ENCODE measurements around the gene TEDC2. TPM values are rescaled to one million over a fixed set of nuclear protein-coding genes. Genes with fewer than 3 reads are reported as not detected.

The TEDC2 gene
- total RNA-seq, 4 donors from 2014 or later: 0.44 to 1.7 (median 0.51) TPM; not detected in 1

DNA sequence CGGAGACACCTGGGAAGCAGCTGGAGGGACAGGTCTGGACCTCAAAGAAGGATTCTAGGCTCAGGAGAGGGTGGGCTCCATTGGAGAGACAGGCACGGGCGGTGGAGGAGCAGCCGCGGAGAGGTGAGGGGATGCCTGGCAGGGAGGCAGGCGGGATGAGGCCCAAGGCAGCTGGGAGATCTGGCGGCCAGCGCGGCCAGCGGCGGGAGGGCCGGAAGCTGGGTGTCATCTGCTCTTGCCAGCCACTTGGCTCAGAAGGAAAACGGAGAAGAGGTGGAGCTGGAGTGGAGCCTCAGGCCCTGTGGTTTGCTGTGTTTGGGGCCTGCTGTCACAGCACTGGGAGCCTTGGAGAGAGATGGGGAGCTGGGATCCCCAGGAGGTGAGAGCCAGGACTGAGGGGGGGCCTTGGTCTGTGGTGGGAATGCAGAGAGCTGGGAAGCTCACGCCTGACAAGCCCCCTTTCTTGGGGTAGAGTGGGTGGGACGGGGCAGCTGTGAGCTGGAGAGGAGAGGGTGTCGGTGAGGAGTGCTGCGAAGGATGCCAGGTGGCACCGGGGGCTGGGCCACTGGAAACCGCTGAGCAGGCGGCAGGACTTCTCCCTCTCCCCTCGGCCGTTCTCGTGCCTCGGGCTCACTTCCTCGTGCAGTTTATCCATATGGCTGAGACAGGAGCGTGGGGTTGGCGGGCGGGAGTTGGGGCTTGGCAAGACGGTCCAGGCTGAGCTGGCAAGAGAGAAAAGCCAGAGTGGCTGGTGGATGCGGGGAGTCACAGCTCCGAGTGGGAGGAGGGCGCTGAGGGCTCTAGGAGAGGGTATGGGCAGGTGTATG, 23.0 kb downstream of the TEDC2 start:
- TF ChIP-seq, protein P1, sequence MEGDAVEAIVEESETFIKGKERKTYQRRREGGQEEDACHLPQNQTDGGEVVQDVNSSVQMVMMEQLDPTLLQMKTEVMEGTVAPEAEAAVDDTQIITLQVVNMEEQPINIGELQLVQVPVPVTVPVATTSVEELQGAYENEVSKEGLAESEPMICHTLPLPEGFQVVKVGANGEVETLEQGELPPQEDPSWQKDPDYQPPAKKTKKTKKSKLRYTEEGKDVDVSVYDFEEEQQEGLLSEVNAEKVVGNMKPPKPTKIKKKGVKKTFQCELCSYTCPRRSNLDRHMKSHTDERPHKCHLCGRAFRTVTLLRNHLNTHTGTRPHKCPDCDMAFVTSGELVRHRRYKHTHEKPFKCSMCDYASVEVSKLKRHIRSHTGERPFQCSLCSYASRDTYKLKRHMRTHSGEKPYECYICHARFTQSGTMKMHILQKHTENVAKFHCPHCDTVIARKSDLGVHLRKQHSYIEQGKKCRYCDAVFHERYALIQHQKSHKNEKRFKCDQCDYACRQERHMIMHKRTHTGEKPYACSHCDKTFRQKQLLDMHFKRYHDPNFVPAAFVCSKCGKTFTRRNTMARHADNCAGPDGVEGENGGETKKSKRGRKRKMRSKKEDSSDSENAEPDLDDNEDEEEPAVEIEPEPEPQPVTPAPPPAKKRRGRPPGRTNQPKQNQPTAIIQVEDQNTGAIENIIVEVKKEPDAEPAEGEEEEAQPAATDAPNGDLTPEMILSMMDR (IDR thresholded peaks at IDR 0.05; ENCODE audit: low read depth): no peak

DNA sequence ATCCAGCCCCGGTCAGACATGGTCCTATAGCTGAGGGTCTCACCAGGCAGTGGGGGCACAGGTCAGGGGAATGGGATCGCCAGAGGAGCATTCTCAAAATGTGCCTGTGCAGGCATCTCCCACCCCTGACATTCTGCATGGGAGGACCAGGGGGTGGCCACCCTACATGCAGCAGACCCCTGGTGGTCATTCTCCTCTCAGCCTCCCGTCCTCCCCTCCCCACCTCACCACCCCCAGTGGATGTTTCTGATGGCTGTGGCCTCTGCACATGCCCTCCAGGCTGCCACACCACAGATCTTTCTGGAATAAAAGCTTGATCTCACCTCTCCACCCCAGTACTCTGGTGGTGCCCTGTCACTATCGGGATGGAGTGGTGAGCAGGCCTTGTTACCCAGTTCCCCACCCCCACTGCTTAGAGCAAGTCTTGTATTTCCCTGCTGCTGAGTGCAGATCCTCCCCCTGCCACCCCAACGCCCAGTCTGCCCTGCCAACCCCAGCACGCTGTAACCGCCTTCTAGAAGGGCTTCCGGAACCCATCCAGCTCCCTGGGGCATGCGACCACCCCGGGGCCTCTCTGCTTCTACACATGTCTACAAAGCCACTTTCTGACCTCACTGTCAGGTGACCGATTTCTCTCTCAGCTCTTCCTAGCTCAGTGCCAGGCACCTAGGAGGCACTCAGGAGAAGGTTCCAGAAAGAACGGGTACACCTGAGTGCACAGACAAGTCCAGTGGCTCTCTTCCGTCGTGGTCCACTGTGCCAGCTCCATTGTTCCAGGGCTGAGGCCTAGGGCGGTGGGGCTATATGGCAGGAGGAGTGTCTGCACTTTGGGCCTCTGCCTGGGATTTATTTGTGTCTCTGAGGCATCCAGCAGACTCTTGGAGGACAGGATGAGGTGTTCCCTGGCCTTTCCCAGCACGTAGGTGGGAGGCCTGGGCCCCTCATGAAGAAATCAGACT, 24.3 kb downstream of the TEDC2 start:
- TF ChIP-seq, protein P1 (IDR thresholded peaks at IDR 0.05; ENCODE audit: low read depth): no peak

GRCh38 chr16:2484898-2485508, 25.1 kb downstream of the TEDC2 start:
- TF ChIP-seq, protein P1 (IDR thresholded peaks at IDR 0.05; ENCODE audit: low read depth): no peak

- TF ChIP-seq, protein P1 (IDR thresholded peaks at IDR 0.05; ENCODE audit: low read depth): no peak
These were observed 26.1 kb downstream of the TEDC2 start for GRCh38 chr16:2485811-2486507.

- TF ChIP-seq, protein P1 (IDR thresholded peaks at IDR 0.05; ENCODE audit: low read depth): no peak
These were observed 27.0 kb downstream of the TEDC2 start for GRCh38 chr16:2486645-2487516.

DNA sequence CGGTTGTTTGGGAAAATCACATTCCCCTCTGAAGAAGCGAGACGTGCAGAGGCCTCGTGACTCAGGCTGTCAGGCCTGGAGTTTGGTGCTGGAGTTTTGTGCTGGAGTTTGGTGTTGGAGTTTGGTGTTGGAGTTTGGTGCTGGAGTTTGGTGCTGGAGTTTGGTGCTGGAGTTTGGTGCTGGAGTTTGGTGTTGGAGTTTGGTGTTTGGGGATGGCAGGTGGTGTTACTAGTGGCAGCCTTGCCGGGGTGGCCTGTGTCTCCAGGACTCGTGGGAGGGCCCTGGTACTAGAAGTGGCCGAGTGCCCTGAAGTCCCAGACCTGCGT, 27.6 kb downstream of the TEDC2 start:
- TF ChIP-seq, protein P1 (IDR thresholded peaks at IDR 0.05; ENCODE audit: low read depth): no peak
